Measurements from ENCODE around the gene AARS2.

DNA sequence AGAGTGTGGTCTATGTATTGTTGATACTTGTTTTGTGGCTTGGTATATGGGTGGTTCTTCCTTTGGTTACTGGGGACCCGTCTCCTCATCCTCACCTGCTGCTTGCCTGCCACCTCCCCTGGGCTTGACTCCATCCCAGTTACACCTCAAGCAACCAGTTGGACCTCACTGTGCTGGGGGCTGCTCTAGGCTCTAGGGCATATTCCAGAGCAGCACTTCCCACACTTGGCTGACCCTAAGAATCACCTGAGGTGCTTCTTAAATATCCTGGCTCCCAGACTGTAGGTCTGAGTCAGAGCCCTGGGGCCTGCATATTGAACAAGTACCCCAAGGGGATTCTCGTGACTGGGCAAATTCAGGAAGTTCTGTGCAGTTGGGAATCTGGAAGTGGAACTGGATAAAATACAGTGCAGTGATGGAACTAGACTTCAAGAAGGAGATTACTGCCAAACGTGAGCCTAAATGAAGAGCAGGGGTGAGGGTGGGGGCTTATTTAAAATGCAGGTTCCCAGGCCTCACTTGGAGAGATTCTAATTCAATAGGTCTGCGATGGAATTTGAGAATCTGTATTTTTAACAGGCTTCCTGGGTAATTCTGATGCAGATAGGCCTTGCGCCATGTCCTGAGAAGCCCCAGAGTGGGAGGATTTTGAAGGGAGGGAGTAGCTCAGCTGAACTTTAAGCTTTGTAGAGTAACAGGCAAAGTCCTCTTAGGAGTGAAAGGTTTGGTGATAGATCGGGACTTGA lies 36.9 kb upstream of the AARS2 start:
- no peak for TF ChIP-seq CTCF (conservative IDR thresholded peaks at IDR 0.05; ENCODE audit: low read depth, low read length)
- no peak for TF ChIP-seq POLR2A (IDR thresholded peaks at IDR 0.05; ENCODE audit: low read depth, low read length)
- no peak for TF ChIP-seq SMC3 (IDR thresholded peaks at IDR 0.05; ENCODE audit: low read depth, low read length)
- no peak for TF ChIP-seq MAFK (IDR thresholded peaks at IDR 0.05; ENCODE audit: low read depth, low read length)
- TF ChIP-seq MXI1 (IDR thresholded peaks at IDR 0.05; ENCODE audit: borderline replicate concordance, low read depth, low read length) = no peak

Measured in IMR-90 (cell line).